Activated CD4-positive, alpha-beta T cell treated with anti-CD3 and anti-CD28 coated beads, Interleukin-2, amount 10 ng/mL, durations not matched to agents 7 days and 5 days (primary cell): ENCODE results near the gene LARP7. TPM values are rescaled to one million over a fixed set of nuclear protein-coding genes. Genes with fewer than 3 reads are reported as not detected.
"Not testable (repeated sequence)": the region's sequence is repeated elsewhere in the genome, so short reads cannot be mapped to it uniquely, and the experiment has no call there.

Source experiments
- CTCF ChIA-PET: fragments of 350-600 bp; sonication (Branson Sonifier 250); formaldehyde crosslinking; loops from one replicate; lab custom pipeline; 2021; ENCODE audit warnings: antibody characterized with exemption; lab: Charles Lee
- POLR2A ChIA-PET: fragments of 350-600 bp; sonication (Branson Sonifier 250); formaldehyde crosslinking; loops from one replicate; lab custom pipeline; 2021; ENCODE audit warnings: antibody characterized with exemption; lab: Charles Lee
- DNase-seq: peaks from one replicate; pipeline ENCODE4 v3.0.0-alpha.2; 2020
- H3K27ac Mint-ChIP-seq: one replicate; pipeline ENCODE4 v1.8.0; 2021; ENCODE audit warnings: mild to moderate bottlenecking, moderate library complexity, mixed read lengths
- H3K27me3 Mint-ChIP-seq: one replicate; pipeline ENCODE4 v1.8.0; 2021; ENCODE audit warnings: mixed read lengths
- H3K36me3 Mint-ChIP-seq: one replicate; pipeline ENCODE4 v1.8.0; 2021; ENCODE audit warnings: low read depth, mixed read lengths
- H3K4me1 Mint-ChIP-seq: one replicate; pipeline ENCODE4 v1.8.0; 2021; ENCODE audit warnings: mixed read lengths
- H3K4me3 Mint-ChIP-seq: one replicate; pipeline ENCODE4 v1.8.0; 2021; ENCODE audit warnings: mild to moderate bottlenecking, moderate library complexity, mixed read lengths
- H3K9me3 Mint-ChIP-seq: one replicate; pipeline ENCODE4 v1.8.0; 2021; ENCODE audit warnings: mixed read lengths
- microRNA-seq: library from miRNA; unstranded; fragments of <30 nt; microRNA quantifications from one replicate; pipeline ENCODE4 v1.2.0, GENCODE V29; 2021; ENCODE audit warnings: borderline microRNAs expressed, borderline replicate concordance
- total RNA-seq, 2 experiments: library from RNA; stranded (reverse); gene quantifications; one replicate each; pipeline ENCODE4 v1.2.3, GENCODE V29; 2021

The LARP7 gene
- total RNA-seq, 2 experiments from 2014 or later, result 48.0 to 48.5 TPM

- H3K27me3 Mint-ChIP-seq, result peaks cover 55% of the 10 kb centered on the region
- H3K9me3 Mint-ChIP-seq, POLR2A ChIA-PET, H3K36me3 Mint-ChIP-seq: not testable (repeated sequence)
- H3K4me3 Mint-ChIP-seq, result peak overlapping the region; percentile 82
- DNase-seq, result peak; percentile 17
- H3K4me1 Mint-ChIP-seq, result peaks cover 20% of the 10 kb centered on the region
- H3K27ac Mint-ChIP-seq, result peak overlapping the region; percentile 63
- CTCF ChIA-PET, result interaction anchor here (0.8 kb wide), 2 partner anchors 8 to 69 kb away, joined by 3 read pairs; no protein-coding TSS in a partner anchor
These were observed 69.2 kb downstream of the LARP7 start for GRCh38 chr4:112705891-112706839.

- H3K27ac Mint-ChIP-seq, result no peak overlapping the region
- peak overlapping the region; percentile 82 for H3K4me3 Mint-ChIP-seq
- peaks cover 20% of the 10 kb centered on the region for H3K4me1 Mint-ChIP-seq
- H3K27me3 Mint-ChIP-seq, result peaks cover 52% of the 10 kb centered on the region
- no peaks in the 10 kb centered on the region for H3K36me3 Mint-ChIP-seq
- POLR2A ChIA-PET, result no interaction called here
- H3K9me3 Mint-ChIP-seq, result no peaks in the 10 kb centered on the region
- CTCF ChIA-PET, result interaction anchor here (0.8 kb wide), 2 partner anchors 9 to 69 kb away, joined by 3 read pairs; no protein-coding TSS in a partner anchor
- no peak for DNase-seq
These were observed 69.9 kb downstream of the LARP7 start for GRCh38 chr4:112706840-112707207.

Small RNAs within 50 kb of the gene (microRNA-seq; reads per million reads assigned to microRNA genes)
- gene MIR302A, result not detected
- gene MIR302B, result not detected
- gene MIR302C, result not detected
- not detected for gene MIR302D
- not detected for gene MIR367

Other genes with a start within 250 kb of the LARP7 start
- gene NEUROG2, start 121.0 kb upstream of the LARP7 start, total RNA-seq, result not detected
- gene ZGRF1, start 234 bp upstream of the LARP7 start, total RNA-seq, result 10 to 100 TPM; 38.7 to 40.0 TPM